Mesenchymal stem cell (in vitro differentiated cells and primary cell): ENCODE results near the gene IGF2R.

Source experiments
- DNase-seq: peaks from one replicate; pipeline ENCODE4 v3.0.0-alpha.2; 2013
- H2AFZ ChIP-seq: one replicate; pipeline ENCODE4 v1.6.1; 2013; ENCODE audit warnings: low read depth, mild to moderate bottlenecking, control low read depth, inconsistent platforms, low read length, moderate library complexity
- H2AK5ac ChIP-seq: 2 replicates; pipeline ENCODE4 v1.6.1; 2013; ENCODE audit warnings: low read length, moderate library complexity, mild to moderate bottlenecking, inconsistent platforms; ENCODE audit not compliant: severe bottlenecking
- H2BK120ac ChIP-seq: one replicate; pipeline ENCODE4 v1.6.1; 2013; ENCODE audit warnings: low read depth, mild to moderate bottlenecking, inconsistent platforms, low read length, moderate library complexity
- H2BK12ac ChIP-seq, 2 experiments: one replicate each; pipeline ENCODE4 v1.6.1; 2013; ENCODE audit warnings: inconsistent platforms in 2 of 2, low read length in 2 of 2, mild to moderate bottlenecking in 2 of 2, moderate library complexity in 2 of 2, control low read depth in 1 of 2
- H2BK15ac ChIP-seq: one replicate; pipeline ENCODE4 v1.6.1; 2013; ENCODE audit warnings: mild to moderate bottlenecking, low read depth, inconsistent platforms; ENCODE audit not compliant: poor library complexity, severe bottlenecking
- H2BK5ac ChIP-seq: 2 replicates; pipeline ENCODE4 v1.6.1; 2013; ENCODE audit warnings: low read depth, mild to moderate bottlenecking, low read length, control low read depth, inconsistent platforms; ENCODE audit not compliant: poor library complexity, severe bottlenecking
- H3K14ac ChIP-seq, 2 experiments: one replicate each; pipeline ENCODE4 v1.6.1; 2013; ENCODE audit warnings: inconsistent platforms in 2 of 2, low read length in 2 of 2, control low read depth in 1 of 2, mild to moderate bottlenecking in 1 of 2, moderate library complexity in 1 of 2
- H3K18ac ChIP-seq, 2 experiments: one replicate each; pipeline ENCODE4 v1.6.1; 2013; ENCODE audit warnings: inconsistent platforms in 2 of 2, low read length in 2 of 2, control low read depth in 1 of 2, low read depth in 1 of 2, mild to moderate bottlenecking in 1 of 2
- H3K23ac ChIP-seq, 2 experiments: one replicate each; pipeline ENCODE4 v1.6.1; 2013; ENCODE audit warnings: inconsistent platforms in 2 of 2, low read length in 2 of 2, mild to moderate bottlenecking in 2 of 2, moderate library complexity in 2 of 2, control low read depth in 1 of 2
- H3K27ac ChIP-seq: 2 replicates; pipeline ENCODE4 v1.5.1; 2013; ENCODE audit warnings: mild to moderate bottlenecking, moderate library complexity, low read length, control low read depth, inconsistent platforms; ENCODE audit not compliant: poor library complexity, severe bottlenecking
- H3K27me3 ChIP-seq, 2 experiments: 2 replicates each; pipeline versions ENCODE4 v1.6.1 to v1.7.0; 2013; ENCODE audit warnings: low read length in 2 of 2, mild to moderate bottlenecking in 2 of 2, moderate library complexity in 2 of 2, control low read depth in 1 of 2, inconsistent platforms in 1 of 2; ENCODE audit not compliant: control insufficient read depth in 1 of 2, insufficient read depth in 1 of 2
- H3K36me3 ChIP-seq, 2 experiments: 2 replicates each; pipeline versions ENCODE4 v1.6.1 to v1.7.0; 2013; ENCODE audit warnings: low read length in 2 of 2, control low read depth in 1 of 2, inconsistent platforms in 1 of 2, low read depth in 1 of 2, mild to moderate bottlenecking in 1 of 2; ENCODE audit not compliant: insufficient read depth in 2 of 2, control insufficient read depth in 1 of 2
- H3K4ac ChIP-seq, 2 experiments: one replicate each; pipeline ENCODE4 v1.6.1; 2013; ENCODE audit warnings: inconsistent platforms in 2 of 2, low read length in 2 of 2, mild to moderate bottlenecking in 2 of 2, moderate library complexity in 2 of 2, control low read depth in 1 of 2, low read depth in 1 of 2
- H3K4me1 ChIP-seq: 2 replicates; pipeline ENCODE4 v1.6.1; 2013; ENCODE audit warnings: low read depth, low read length, control low read depth; ENCODE audit not compliant: control insufficient read depth, insufficient read depth
- H3K4me2 ChIP-seq: 2 replicates; pipeline ENCODE4 v1.6.1; 2013; ENCODE audit warnings: low read length, mild to moderate bottlenecking, inconsistent platforms; ENCODE audit not compliant: poor library complexity, severe bottlenecking
- H3K4me3 ChIP-seq, 2 experiments: 2 replicates each; pipeline versions ENCODE4 v1.5.1 to v1.7.0; 2013; ENCODE audit warnings: low read length in 2 of 2, mild to moderate bottlenecking in 2 of 2, control low read depth in 1 of 2, low read depth in 1 of 2; ENCODE audit not compliant: insufficient read depth in 1 of 2
- H3K79me1 ChIP-seq: replicated peaks from 2 replicates; pipeline ENCODE4 v1.6.1; 2013; ENCODE audit warnings: mild to moderate bottlenecking, control low read depth, low read length, inconsistent platforms; ENCODE audit not compliant: poor library complexity, severe bottlenecking
- H3K9ac ChIP-seq: 2 replicates; pipeline ENCODE4 v1.7.0; 2013; ENCODE audit warnings: mild to moderate bottlenecking, low read length, moderate library complexity
- H3K9me3 ChIP-seq: 2 replicates; pipeline ENCODE4 v1.7.0; 2013; ENCODE audit warnings: mild to moderate bottlenecking, low read length; ENCODE audit not compliant: control insufficient read depth
- H4K8ac ChIP-seq: one replicate; pipeline ENCODE4 v1.6.1; 2013; ENCODE audit warnings: inconsistent platforms, mild to moderate bottlenecking, low read length, moderate library complexity
- H4K91ac ChIP-seq: one replicate; pipeline ENCODE4 v1.6.1; 2013; ENCODE audit warnings: mild to moderate bottlenecking, low read length, inconsistent platforms
- WGBS: methylation state at CpG from one replicate; pipeline ENCODE4 v1.1.7; 2013; ENCODE audit warnings: mixed read lengths; 5-methylcytosine and 5-hydroxymethylcytosine counted together

IGF2R gene

GRCh38 chr6:159981403-159982245 is 12.7 kb downstream of the IGF2R start:
- Histone ChIP-seq H4K91ac (no peak overlapping the region), H2BK12ac (peak overlapping the region in 1 of 2 experiments; percentile 26), H3K27me3 (no peaks in the 10 kb centered on the region), H3K27ac (peak overlapping the region; percentile 51), H3K4ac (no peak overlapping the region), H3K4me2 (peak overlapping the region; percentile 14), H3K79me1 (no peaks in the 10 kb centered on the region), H2BK15ac (peak overlapping the region; percentile 71), H3K36me3 (no peaks in the 10 kb centered on the region), H3K9ac (peak overlapping the region; percentile 35), H2AK5ac (no peak overlapping the region), H2BK5ac (no peak overlapping the region), H3K18ac (peak overlapping the region in 1 of 2 experiments; percentile 55), H2AFZ (no peak overlapping the region), H3K4me1 (peaks cover 43% of the 10 kb centered on the region), H3K4me3 (no peak overlapping the region), H2BK120ac (no peak overlapping the region), H3K23ac (no peak overlapping the region), H4K8ac (no peak overlapping the region), H3K14ac (peak overlapping the region in 1 of 2 experiments; percentile 75), H3K9me3 (no peaks in the 10 kb centered on the region)
- WGBS = 47% methylated on average over 14 of the region's 16 CpGs
- peak; percentile 96 for DNase-seq

- no peak overlapping the region for H4K8ac ChIP-seq
- no peaks in the 10 kb centered on the region for H3K27me3 ChIP-seq
- H3K4me2 ChIP-seq = no peak overlapping the region
- H3K27ac ChIP-seq = no peak overlapping the region
- WGBS = 94% methylated on average over 6 of the region's 6 CpGs
- H3K9me3 ChIP-seq = no peaks in the 10 kb centered on the region
- no peak overlapping the region for H2AK5ac ChIP-seq
- no peak overlapping the region for H2BK5ac ChIP-seq
- no peak overlapping the region for H2BK120ac ChIP-seq
- H3K4me3 ChIP-seq = no peak overlapping the region
- no peak overlapping the region for H3K18ac ChIP-seq
- no peak overlapping the region for H3K14ac ChIP-seq
- H3K9ac ChIP-seq = peak overlapping the region; percentile 35
- H4K91ac ChIP-seq = no peak overlapping the region
- H3K23ac ChIP-seq = no peak overlapping the region
- H3K4ac ChIP-seq = no peak overlapping the region
- peaks cover 37% of the 10 kb centered on the region for H3K4me1 ChIP-seq
- H2BK15ac ChIP-seq = no peak overlapping the region
- H2BK12ac ChIP-seq = no peak overlapping the region
- no peaks in the 10 kb centered on the region for H3K79me1 ChIP-seq
- DNase-seq = no peak
- H3K36me3 ChIP-seq = no peaks in the 10 kb centered on the region
- no peak overlapping the region for H2AFZ ChIP-seq
These were observed 14.0 kb downstream of the IGF2R start for GRCh38 chr6:159982731-159983506.

- 56% methylated on average over 2 of the region's 2 CpGs for WGBS
- peak overlapping the region; percentile 30 for H3K9ac ChIP-seq
These were observed 14.8 kb downstream of the IGF2R start for GRCh38 chr6:159983641-159984080.

GRCh38 chr6:159984268-159984786 is 15.4 kb downstream of the IGF2R start:
- no peak overlapping the region for H3K4me2 ChIP-seq
- H2BK15ac ChIP-seq = no peak overlapping the region
- H2AFZ ChIP-seq = no peak overlapping the region
- no peak overlapping the region for H3K4me3 ChIP-seq
- no peak overlapping the region for H3K23ac ChIP-seq
- no peak overlapping the region for H2BK12ac ChIP-seq
- no peak overlapping the region for H3K18ac ChIP-seq
- H3K27me3 ChIP-seq = no peaks in the 10 kb centered on the region
- no peaks in the 10 kb centered on the region for H3K36me3 ChIP-seq
- peaks cover 31% of the 10 kb centered on the region for H3K4me1 ChIP-seq
- H2AK5ac ChIP-seq = no peak overlapping the region
- no peaks in the 10 kb centered on the region for H3K79me1 ChIP-seq
- no peak overlapping the region for H3K27ac ChIP-seq
- H3K4ac ChIP-seq = no peak overlapping the region
- H3K9ac ChIP-seq = no peak overlapping the region
- H2BK5ac ChIP-seq = no peak overlapping the region
- WGBS = 49% methylated on average over 10 of the region's 11 CpGs
- peak; percentile 93 for DNase-seq
- H2BK120ac ChIP-seq = no peak overlapping the region
- H4K8ac ChIP-seq = no peak overlapping the region
- H3K14ac ChIP-seq = no peak overlapping the region
- H4K91ac ChIP-seq = no peak overlapping the region
- no peaks in the 10 kb centered on the region for H3K9me3 ChIP-seq

More at GRCh38 chr6:159983641-159984080, 14.8 kb downstream of the IGF2R start:
- Histone ChIP-seq H2BK120ac (no peak overlapping the region), H4K8ac (no peak overlapping the region), H3K18ac (peak overlapping the region in 1 of 2 experiments; percentile 60), H3K4me2 (peak overlapping the region; percentile 24), H3K23ac (no peak overlapping the region), H3K9me3 (no peaks in the 10 kb centered on the region), H3K79me1 (no peaks in the 10 kb centered on the region), H3K27ac (peak overlapping the region; percentile 22), H3K4me1 (peaks cover 33% of the 10 kb centered on the region), H2BK15ac (no peak overlapping the region), H2BK5ac (no peak overlapping the region), H2AFZ (no peak overlapping the region), H3K27me3 (no peaks in the 10 kb centered on the region), H3K4ac (no peak overlapping the region), H2AK5ac (no peak overlapping the region), H2BK12ac (no peak overlapping the region), H3K36me3 (no peaks in the 10 kb centered on the region), H4K91ac (no peak overlapping the region), H3K4me3 (no peak overlapping the region), H3K14ac (no peak overlapping the region)
- DNase-seq = peak; percentile 90
